ENCODE data around the gene PRKCA. TPM values are rescaled to one million over a fixed set of nuclear protein-coding genes. Genes with fewer than 3 reads are reported as not detected.
"Not testable (repeated sequence)": the region's sequence is repeated elsewhere in the genome, so short reads cannot be mapped to it uniquely, and the experiment has no call there.

The PRKCA gene
- total RNA-seq: 10 to 100 TPM; 10.9 to 12.4 TPM
- long read RNA-seq, donor 1, partial matches to known transcripts: 0 of 8 reads
- long read RNA-seq, donor 1, other reads (novel, unspliced or antisense): 8 of 8 reads
- long read RNA-seq, donor 2, partial matches to known transcripts: 1 of 2 reads
- long read RNA-seq, donor 2, other reads (novel, unspliced or antisense): 1 of 2 reads

DNA sequence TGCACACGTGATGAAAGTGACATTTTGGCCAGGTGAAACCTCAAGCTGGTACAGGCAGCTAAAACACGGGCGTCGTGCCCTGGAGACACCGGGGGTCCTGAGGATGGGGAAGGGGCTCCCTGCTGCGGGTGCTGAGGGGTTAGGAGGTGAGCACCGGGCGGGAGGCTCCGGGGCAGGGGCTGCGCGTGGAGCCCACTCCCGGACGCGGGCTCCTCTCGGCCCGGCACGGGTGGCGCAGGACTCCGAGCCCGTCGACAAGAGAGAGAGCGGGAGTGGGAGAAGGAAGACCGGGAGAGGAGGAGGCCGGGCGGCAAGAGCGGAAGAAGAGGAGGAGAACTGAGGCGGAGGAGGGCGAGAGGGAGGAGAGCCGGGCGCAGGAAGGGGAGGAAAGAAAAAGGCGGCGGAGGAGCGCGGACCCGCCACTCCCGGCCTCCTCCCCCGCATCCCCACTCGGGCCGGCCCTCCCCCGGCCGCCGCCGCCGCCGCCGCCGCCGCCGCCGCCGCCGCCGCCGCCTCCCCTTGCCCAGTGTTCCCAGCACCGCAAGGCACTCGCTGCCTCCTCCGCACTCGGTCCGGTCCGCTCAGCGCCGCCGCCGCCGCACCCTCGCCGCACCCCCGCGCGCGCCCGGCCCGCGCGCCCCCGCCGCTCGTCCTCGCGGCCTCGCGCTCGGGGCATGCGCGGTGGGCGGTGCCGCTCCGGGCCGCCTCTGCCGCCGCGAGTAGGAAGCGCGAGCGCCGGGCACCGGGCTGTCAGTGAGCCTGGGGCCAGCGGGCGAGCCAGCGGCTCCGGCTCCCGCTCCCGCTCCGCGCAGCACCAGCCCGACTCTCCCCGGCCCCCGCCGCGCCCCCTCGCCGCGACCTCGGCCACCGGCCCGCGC lies at the start of gene PRKCA:
TSS of gene PRKCA (plus strand) at position 750 of the 878 bp plus-strand sequence.
- DNase-seq (ENCODE audit: low spot score): peak; percentile 89
- intact Hi-C loops (cut with DNase I): no loop called here

DNA sequence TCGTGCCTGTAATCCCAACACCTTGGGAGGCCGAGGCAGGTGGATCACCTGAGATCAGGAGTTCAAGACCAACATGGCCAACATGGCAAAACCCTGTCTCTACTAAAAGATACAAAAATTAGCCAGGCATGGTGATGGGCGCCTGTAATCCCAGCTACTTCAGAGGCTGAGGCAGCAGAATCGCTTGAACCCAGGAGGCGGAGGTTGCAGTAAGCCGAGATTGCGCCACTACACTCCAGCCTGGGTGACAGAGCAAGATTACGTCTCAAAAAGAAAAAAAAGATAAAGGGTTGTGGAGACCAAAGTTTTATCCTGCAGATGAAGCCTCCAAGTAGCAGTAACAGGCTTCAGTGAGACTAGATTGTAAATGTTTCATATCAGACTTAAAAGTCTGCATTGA lies 49.0 kb upstream of the PRKCA start:
- intact Hi-C loops (cut with DNase I): loop anchor here (5.0 to 10.0 kb wide), 3 partner anchors 374 to 419 kb away; no protein-coding TSS in a partner anchor

DNA sequence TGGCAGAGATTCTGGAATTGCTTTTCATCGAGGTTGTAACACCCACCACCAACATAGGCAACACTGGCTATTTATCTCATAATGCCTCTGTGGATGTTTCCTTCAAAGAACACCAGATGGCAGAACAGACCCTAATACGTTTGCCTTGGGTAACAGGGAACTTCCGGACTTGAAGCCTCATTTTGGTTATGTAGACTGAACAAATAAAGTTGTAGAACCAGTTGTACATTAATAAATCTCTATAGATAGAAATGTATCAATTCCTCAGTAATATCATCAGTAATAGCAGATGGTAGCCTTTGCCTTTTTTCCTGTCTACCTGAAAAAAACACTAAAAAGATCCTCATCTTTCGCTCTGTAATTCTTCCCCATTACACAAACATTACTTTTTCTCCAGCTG lies 47.3 kb upstream of the PRKCA start:
- intact Hi-C loops (cut with DNase I): loop anchor here in 1 of 2 donors (10.0 kb wide), 1 partner anchor 410 kb away; no protein-coding TSS in a partner anchor
- DNase-seq (ENCODE audit: low spot score): no peak

More for the DNA sequence above, 49.0 kb upstream of the PRKCA start:
- not testable (repeated sequence) for DNase-seq (ENCODE audit: low spot score)

DNA sequence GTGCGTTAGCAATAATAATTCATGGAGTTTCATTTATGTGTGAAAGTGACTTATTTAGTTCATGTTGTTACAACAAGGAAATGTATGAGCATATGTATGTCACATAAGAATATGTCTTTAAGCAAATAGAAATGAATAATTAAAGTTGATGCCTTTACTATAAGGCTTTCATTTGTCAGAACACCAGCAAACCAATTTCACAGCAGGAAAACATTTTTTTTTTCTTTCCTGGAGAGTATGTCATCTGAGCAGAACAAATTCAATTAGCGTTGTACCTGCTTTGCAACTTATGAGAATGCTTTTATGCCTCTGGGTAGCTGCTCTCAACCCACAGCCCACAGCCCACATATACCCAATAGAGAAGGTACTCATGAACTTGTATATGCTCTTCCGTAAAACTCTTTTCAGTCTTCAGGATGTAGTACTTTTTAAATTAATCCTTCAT lies 46.9 kb upstream of the PRKCA start:
- intact Hi-C loops (cut with DNase I): loop anchor here in 1 of 2 donors (10.0 kb wide), 1 partner anchor 409 kb away; no protein-coding TSS in a partner anchor
- no peak for DNase-seq (ENCODE audit: low spot score)

DNA sequence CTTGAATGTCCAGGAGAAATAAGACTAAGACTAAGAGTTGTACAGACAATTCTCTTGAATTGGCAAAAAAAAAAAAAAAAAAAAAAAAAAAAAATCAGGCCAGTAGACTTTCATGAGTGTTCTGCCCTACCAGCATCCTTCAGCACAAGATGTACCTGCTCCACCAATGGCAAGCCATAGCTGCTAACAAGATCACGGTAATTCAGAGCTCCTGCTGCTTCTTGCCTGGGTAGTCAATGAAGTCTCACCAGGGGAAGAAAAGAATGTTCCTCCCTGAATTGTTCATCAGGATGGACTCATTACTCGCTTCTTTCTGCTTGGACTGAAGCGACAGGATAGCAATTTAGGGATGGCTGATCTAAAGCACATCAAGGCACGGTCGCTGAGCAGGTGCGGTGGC lies 42.1 kb upstream of the PRKCA start:
- DNase-seq (ENCODE audit: low spot score): no peak
- intact Hi-C loops (cut with DNase I): no loop called here

DNA sequence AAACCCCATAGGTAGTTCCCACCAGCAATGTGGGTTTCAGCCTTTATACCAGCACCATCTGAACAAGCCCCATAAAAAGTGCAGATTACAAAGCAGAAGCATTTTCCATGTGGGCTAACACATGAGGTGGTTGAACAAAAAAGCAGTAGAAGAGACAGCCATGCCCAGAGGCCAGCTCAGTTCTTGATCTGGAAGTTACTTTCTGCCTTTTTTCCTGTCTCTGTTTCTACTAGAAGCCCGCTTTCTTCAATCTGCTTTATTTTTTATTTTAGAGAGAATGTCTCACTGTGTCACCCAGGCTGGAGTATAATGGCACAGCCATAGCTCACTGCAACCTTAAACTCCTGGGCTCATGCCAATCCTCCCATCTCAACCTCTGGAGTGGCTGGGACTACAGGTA lies 41.7 kb upstream of the PRKCA start:
- intact Hi-C loops (cut with DNase I): no loop called here
- no peak for DNase-seq (ENCODE audit: low spot score)

DNA sequence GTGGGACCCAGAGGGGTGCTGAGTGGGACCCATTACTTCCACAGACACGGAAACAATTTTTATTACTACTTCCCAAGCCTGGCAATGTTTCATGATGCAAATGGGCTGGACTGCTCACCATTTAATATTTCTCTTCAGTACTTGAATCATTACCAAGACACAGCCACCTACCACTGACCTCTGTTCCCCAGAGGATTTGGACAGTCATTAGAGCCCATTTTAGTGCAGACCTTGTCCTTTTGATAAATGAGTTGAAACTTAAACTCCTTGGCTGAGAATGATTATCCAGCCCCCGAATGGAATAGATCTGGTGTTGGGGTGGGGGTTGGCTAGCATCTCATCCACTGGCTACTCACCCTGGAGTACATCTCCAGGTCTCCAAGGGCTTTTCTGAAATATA lies 39.6 kb upstream of the PRKCA start:
- intact Hi-C loops (cut with DNase I): no loop called here
- DNase-seq (ENCODE audit: low spot score): no peak

DNA sequence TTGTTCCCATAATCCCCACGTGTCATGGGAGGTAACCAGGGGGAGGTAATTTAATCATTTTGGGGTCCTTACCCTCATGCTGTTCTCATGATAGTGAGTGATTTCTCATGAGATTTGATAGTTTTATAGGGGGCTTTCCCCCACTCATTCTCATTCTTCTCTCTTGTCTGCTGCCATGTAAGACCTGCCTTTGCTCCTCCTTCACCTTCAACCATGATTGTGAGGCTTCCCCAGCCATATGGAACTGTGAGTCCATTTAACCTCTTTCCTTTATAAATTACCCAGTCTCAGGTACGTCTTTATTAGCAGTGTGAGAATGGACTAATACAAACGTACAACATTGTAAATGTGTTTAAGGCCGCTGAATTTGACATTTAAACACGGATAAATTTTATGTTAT lies 37.7 kb upstream of the PRKCA start:
- no peak for DNase-seq (ENCODE audit: low spot score)
- intact Hi-C loops (cut with DNase I): no loop called here

DNA sequence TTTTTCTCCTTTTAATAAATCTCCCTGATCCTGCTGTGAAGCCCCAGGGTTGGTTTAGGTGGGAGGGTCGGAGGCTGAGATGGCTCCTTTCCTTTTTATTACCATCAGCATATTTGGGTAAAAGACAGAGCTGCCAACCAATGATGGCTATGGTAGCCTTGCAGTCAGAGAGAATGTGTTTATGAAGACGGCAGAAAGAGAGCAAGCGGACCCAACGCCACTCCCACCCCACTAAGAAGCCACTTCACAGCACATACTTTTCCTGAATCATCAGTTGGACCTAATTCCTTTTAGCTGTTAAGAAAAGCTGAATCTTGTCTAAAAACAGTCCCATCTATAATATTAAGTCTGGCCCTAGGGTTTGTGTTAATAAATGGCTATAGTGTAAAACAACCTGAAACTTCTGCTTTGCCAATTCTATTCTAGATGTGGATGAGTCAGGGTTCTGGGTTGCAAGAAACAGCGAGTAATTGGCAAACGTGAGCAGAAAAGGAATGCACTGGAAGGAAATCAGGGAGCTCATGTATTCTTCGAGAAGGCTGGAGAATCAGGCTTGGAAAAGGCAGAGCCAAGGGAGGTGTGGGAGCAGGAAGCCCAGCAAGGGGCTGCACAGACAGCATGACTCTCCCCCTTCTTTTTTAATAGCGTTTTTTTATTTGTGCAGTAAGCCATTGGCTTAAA lies 34.0 kb upstream of the PRKCA start:
- intact Hi-C loops (cut with DNase I): no loop called here
- DNase-seq (ENCODE audit: low spot score): no peak

DNA sequence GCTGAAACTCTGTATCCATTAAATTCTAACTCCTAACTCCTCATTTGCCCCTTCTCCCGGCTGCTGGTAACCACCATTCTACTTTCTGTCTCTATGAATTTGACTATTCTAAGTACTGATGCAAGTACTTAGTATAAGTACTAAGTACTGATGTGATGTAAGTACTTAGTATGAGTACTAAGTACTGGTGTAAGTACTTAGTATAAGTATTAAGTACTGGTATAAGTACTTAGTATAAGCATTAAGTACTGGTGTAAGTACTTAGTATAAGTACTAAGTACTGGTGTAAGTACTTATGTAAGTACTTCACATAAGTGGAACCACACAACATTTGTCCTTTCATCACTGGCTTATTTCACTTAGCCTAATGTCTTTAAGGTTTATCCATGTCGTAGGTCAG lies 32.3 kb upstream of the PRKCA start:
- no peak for DNase-seq (ENCODE audit: low spot score)
- intact Hi-C loops (cut with DNase I): no loop called here

DNA sequence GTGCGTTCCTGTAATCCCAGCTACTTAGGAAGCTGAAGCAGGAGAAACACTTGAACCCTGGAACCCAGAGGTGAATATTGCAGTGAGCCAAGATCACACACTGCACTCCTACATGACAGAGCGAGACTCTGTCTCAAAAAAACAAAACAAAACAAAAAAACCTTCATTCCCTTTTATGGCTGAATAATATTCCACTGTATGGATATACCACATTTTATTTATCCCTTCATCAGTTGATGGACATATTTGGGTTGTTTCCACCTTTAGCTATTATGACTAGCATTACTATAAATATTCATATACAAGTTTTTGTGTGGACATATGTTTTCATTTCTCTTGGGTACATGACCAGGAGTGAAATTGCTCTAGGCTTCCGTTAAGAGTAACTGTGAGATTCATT lies 30.9 kb upstream of the PRKCA start:
- intact Hi-C loops (cut with DNase I): no loop called here
- no peak for DNase-seq (ENCODE audit: low spot score)

DNA sequence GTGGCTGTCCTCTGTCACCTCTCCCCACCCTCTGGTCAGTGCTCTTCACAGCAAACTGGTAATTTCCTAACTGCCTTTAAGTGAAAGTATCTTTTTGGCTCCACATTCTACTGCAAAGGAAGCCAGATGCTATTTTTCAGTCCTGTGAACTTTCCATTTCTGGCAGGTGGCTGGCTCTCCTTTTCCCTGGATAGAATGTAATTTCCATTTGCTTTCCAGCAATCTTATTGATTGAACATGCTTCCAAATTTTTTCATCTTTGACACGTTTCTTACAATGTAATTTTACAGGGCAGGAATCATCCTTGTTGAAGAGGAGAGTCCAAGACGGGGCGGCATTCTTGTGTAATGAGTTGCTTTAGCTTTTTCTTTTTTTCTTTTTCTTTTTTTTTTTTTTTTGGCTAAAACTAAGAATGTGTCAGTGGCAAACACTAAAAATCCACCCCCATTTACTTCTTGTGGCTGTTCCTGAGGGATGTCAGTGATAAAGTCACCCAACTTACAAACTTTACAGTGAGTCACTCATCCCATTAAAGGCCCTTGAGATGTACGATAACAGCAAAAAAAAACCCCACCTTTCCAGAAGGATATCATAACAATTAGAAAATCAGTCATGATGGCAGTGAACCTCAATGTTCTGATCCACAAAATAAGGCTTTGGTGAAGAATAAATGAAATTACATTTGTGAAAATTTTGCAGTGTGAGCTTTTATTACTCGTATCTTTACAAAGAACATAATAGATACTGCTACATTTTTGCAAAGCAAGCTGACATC lies 29.4 kb upstream of the PRKCA start:
- intact Hi-C loops (cut with DNase I): no loop called here
- no peak for DNase-seq (ENCODE audit: low spot score)

DNA sequence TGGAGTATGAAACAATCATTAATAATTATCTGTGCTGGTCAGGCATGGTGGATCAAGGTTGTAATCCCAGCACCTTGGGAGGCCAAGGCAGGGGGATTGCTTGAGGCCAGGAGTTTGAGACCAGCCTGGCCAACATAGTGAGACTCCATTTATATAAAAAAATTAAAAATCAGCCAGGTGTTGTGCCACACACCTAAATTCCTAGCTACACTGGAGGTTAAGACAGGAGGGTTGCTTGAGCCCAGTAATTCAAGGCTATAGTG lies 28.9 kb upstream of the PRKCA start:
- intact Hi-C loops (cut with DNase I): no loop called here
- no peak for DNase-seq (ENCODE audit: low spot score)

DNA sequence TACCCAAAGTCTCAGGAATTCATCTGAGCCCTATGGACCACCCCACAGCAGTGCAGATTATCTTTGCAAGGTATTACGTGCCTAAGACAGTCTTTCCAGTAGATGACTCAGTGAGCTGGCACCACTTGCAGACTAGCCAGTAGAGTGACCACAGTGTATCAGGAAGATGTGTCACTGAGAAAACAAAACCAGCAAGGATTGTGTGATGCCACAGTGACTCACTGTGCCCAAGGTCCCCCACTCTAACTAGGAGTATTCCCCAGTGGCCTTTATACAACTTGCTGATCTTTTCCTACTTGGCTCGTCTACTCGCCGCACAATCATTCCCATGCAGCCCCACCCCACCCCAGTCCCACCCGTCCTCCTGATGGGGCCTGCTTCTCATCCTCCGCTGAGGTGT lies 26.8 kb upstream of the PRKCA start:
- DNase-seq (ENCODE audit: low spot score): no peak
- intact Hi-C loops (cut with DNase I): no loop called here

DNA sequence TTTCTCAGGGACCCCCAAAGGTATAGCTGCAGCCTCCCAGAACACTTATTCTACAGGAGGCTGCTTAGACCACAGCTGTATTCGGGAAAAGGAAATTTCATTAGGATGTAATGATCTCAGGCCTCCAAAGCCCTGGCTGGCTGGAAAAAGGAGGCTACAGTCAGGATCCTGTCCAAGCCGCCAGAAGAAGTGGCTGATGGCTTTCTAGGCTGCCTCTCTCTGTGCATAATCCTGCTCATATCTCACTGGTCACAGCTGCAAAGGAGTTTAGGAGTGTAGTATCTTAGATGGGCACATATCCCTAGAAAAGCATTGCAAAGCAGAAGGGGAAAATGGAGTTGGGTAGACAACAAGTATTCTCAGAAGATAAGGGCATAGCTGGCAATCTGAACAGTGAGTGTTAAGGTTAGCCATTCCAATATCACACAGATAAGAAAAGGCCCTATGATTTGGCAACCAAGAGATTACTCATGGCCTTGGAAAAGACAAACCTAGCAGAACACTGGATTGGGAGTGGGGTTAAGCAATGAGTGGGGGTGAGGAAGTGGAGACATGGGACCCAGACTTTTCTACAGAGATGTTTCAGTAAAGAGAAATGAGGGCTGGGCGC lies 26.0 kb upstream of the PRKCA start:
- intact Hi-C loops (cut with DNase I): no loop called here
- DNase-seq (ENCODE audit: low spot score): no peak

DNA sequence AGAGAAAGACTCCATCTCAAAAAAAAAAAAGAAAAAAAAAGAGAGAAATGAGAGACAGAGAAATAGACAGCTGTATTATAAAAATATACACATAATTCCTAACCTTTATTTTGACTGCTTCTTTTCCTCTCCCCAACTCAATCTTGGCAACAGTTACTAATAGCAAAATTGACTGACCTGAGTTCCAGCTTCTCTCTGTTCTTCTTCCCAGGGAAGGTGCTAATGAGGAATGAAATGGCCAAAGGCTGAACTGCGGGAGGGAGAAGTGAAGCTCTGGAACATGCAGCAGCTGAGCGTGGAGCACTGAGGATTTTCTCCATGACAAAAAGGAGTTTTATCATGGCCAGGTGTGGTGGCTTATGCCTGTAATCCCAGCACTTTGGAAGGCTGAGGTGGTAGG lies 25.2 kb upstream of the PRKCA start:
- no peak for DNase-seq (ENCODE audit: low spot score)
- intact Hi-C loops (cut with DNase I): no loop called here

DNA sequence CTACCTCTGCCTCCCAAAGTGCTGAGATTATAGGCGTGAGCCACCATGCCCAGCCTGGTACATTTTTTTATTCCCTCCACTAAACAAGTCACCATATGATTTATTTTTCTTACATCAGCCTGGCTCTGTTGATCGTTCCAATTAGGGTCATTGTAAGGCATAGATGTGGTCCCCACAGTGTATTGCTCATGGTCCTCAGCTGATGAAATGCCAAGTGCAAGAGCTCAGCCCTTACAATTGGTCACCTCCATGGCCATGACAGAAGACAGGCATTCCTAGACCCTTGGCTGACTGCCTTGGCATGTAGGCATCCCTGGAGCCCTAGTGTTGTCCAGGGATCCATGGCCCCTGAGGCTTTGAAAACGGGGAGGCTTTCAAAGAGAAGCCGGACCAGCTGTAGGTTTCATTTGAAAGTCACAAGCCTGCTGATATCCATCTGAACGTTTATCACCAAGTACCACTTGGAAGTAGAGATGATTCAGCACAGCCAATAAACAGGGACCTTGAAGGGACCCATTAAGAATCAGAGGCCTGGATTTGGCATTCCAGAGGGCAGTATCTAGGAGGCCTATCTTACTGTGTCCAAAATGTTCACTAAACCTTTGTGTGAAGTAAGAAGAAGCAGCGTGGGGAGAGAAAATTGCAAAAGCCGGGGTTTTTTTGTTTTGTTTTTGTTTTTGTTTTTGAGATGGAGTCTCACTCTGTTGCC lies 20.6 kb upstream of the PRKCA start:
- intact Hi-C loops (cut with DNase I): no loop called here
- DNase-seq (ENCODE audit: low spot score): no peak

DNA sequence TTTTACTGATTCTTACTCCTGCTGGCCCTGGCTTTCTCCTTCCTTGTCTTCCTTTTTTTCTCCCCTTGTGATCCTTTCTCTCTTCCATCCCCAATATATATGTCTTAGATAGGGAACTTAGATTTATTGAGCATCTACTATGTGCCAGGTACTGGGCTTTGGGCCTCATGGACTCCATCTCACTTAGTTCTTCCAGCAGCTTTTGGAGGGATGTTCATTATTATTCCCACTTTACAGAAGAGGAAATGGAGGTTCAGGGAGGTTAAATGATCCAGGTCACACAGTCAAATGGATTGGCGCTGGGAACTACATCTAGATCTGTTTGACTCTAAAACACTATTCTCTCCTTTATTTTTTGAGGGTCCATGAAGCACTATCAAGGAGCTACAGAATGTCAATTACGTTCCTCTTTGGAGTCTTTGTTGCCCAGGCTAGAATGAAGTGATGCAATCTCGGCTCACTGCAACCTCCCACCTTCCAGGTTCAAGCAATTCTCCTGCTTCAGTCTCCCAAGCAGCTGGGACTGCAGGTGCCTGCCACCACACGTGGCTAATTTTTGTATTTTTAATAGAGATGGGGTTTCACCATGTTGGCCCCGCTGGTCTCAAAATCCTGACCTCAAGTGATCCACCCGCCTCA lies 19.0 kb upstream of the PRKCA start:
- intact Hi-C loops (cut with DNase I): no loop called here
- DNase-seq (ENCODE audit: low spot score): no peak
